HepG2 (cell line): Measurements from ENCODE around the gene RWDD2A. TPM values are rescaled to one million over a fixed set of nuclear protein-coding genes. Genes with fewer than 3 reads are reported as not detected.
A peak's percentile ranks its signal among the peaks of the same experiment; 100 is the strongest.

Experiments used
- ATAC-seq: fragments of 200-7000 bp; cut with Tn5 transposase; 3 replicates; pipeline ENCODE4 v1.9.1; 2020; ENCODE audit warnings: mild to moderate bottlenecking, moderate library complexity
- BruUV-seq: library from RNA; stranded (reverse); fragments of 400-500 nt; replicated peaks from 2 replicates; lab custom pipeline; 2021; lab: Mats Ljungman, UMichigan
- CTCF ChIA-PET: fragments of 300-600 bp; formaldehyde crosslinking; extraction: SDS; loops from one replicate; lab custom pipeline; 2021; ENCODE audit warnings: low total read pairs, inconsistent platforms, low intra/inter-chr PET ratio; lab: Yijun Ruan, JAX
- POLR2A ChIA-PET: fragments of 350-600 bp; sonication (Branson Sonifier 250); formaldehyde crosslinking; loops from one replicate; lab custom pipeline; 2020; ENCODE audit warnings: antibody characterized with exemption, inconsistent platforms; lab: Yijun Ruan, JAX
- DNase-seq: peaks from one replicate; pipeline ENCODE4 v3.0.0-alpha.2; 2015; ENCODE audit warnings: low spot score
- FAIRE-seq: peaks from 3 replicates; lab custom pipeline; 2011; peaks lifted over from hg19 to GRCh38; lab: Jason Lieb, UNC
- H2AFZ ChIP-seq: one replicate; pipeline ENCODE4 v1.6.1; 2011; ENCODE audit warnings: low read length, inconsistent platforms
- H3K27ac ChIP-seq: fragments of 300-600 bp; 3 replicates; pipeline ENCODE4 v1.8.0; 2011; ENCODE audit warnings: mixed run types, mild to moderate bottlenecking, mixed read lengths, low read length, inconsistent platforms; ENCODE audit not compliant: insufficient read depth; ENCODE audit errors: extremely low read length
- H3K27me3 ChIP-seq, 2 experiments: fragments of 200-600 bp in 1 of 2; 2 replicates in 1 of 2; 3 replicates in 1 of 2; pipeline versions ENCODE4 v1.6.0 to v1.8.0; 2011; ENCODE audit warnings: low read length in 2 of 2, mild to moderate bottlenecking in 2 of 2, moderate library complexity in 2 of 2, inconsistent platforms in 1 of 2; ENCODE audit not compliant: insufficient read depth in 2 of 2, control insufficient read depth in 1 of 2
- H3K36me3 ChIP-seq, 2 experiments: fragments of 200-600 bp in 1 of 2; replicated peaks in 1 of 2; 2 replicates in 1 of 2; 3 replicates in 1 of 2; pipeline versions ENCODE4 v1.5.1 to v1.8.0; 2011; ENCODE audit warnings: low read length in 2 of 2, inconsistent platforms in 1 of 2; ENCODE audit not compliant: insufficient read depth in 2 of 2, control insufficient read depth in 1 of 2
- H3K4me1 ChIP-seq: 2 replicates; pipeline ENCODE4 v1.5.1; 2012; ENCODE audit warnings: low read length, inconsistent platforms; ENCODE audit not compliant: insufficient read depth
- H3K4me2 ChIP-seq: 2 replicates; pipeline ENCODE4 v1.6.0; 2011; ENCODE audit warnings: low read depth, low read length, inconsistent platforms
- H3K4me3 ChIP-seq, 3 experiments: fragments of 200-600 bp in 1 of 3; sonication (generic), shearing (Covaris generic) in 1 of 3; replicated peaks in 1 of 3; 2 replicates each; pipeline ENCODE4 v1.5.1; 2011 to 2016; ENCODE audit warnings: low read length in 3 of 3, inconsistent platforms in 2 of 3, low read depth in 2 of 3, mild to moderate bottlenecking in 2 of 3, control low read depth in 1 of 3, mixed read lengths in 1 of 3; ENCODE audit not compliant: insufficient read depth in 1 of 3
- H3K79me2 ChIP-seq: one replicate; pipeline ENCODE4 v1.6.1; 2011; ENCODE audit warnings: low read length, inconsistent platforms; ENCODE audit not compliant: insufficient read depth
- H3K9ac ChIP-seq: 2 replicates; pipeline ENCODE4 v1.6.0; 2011; ENCODE audit warnings: mild to moderate bottlenecking, low read depth, low read length, inconsistent platforms; ENCODE audit not compliant: insufficient read depth
- H3K9me3 ChIP-seq: 2 replicates; pipeline ENCODE4 v1.5.1; 2012; ENCODE audit warnings: mild to moderate bottlenecking, low read length
- H4K20me1 ChIP-seq: 2 replicates; pipeline ENCODE4 v1.6.0; 2011; ENCODE audit warnings: inconsistent platforms, mild to moderate bottlenecking, low read length, moderate library complexity; ENCODE audit not compliant: insufficient read depth
- ESRRA ChIP-seq: sonication (generic); formaldehyde crosslinking; IDR thresholded peaks from 2 replicates; pipeline ENCODE4 v1.5.1; 2020; ENCODE audit warnings: mild to moderate bottlenecking, low read depth, missing genetic modification reagents
- FOXK2 ChIP-seq: fragments of 450-650 bp; IDR thresholded peaks from 2 replicates; pipeline ENCODE4 v1.6.1; 2016
- GATAD2A ChIP-seq: IDR thresholded peaks from 2 replicates; pipeline ENCODE4 v1.6.1; 2016
- GLI4 ChIP-seq: sonication (generic); formaldehyde crosslinking; IDR thresholded peaks from 2 replicates; pipeline ENCODE4 v1.5.1; 2020; ENCODE audit warnings: missing genetic modification reagents, mild to moderate bottlenecking, moderate library complexity, borderline replicate concordance
- KDM2A ChIP-seq: sonication (generic); formaldehyde crosslinking; IDR thresholded peaks from 2 replicates; pipeline ENCODE4 v1.4.0; 2020; ENCODE audit warnings: low read depth, missing genetic modification reagents, borderline replicate concordance
- SNAPC4 ChIP-seq: sonication (generic); formaldehyde crosslinking; IDR thresholded peaks from 2 replicates; pipeline ENCODE4 v1.4.0; 2020; ENCODE audit warnings: mild to moderate bottlenecking, missing genetic modification reagents
- SP5 ChIP-seq: IDR thresholded peaks from 2 replicates; pipeline ENCODE4 v1.6.1; 2016; ENCODE audit warnings: low read depth, borderline replicate concordance
- TBX2 ChIP-seq: sonication (generic); formaldehyde crosslinking; IDR thresholded peaks from 2 replicates; pipeline ENCODE4 v1.5.0; 2020; ENCODE audit warnings: missing genetic modification reagents, mild to moderate bottlenecking, borderline replicate concordance
- ZNF143 ChIP-seq: sonication (generic); formaldehyde crosslinking; IDR thresholded peaks from 2 replicates; pipeline ENCODE4 v1.4.0; 2020; ENCODE audit warnings: missing genetic modification reagents
- ZNF672 ChIP-seq: sonication (generic); formaldehyde crosslinking; IDR thresholded peaks from 2 replicates; pipeline ENCODE4 v1.8.1; 2022; ENCODE audit warnings: missing genetic modification reagents
- ZNF740 ChIP-seq: sonication (generic); formaldehyde crosslinking; IDR thresholded peaks from 2 replicates; pipeline ENCODE4 v1.4.0; 2020; ENCODE audit warnings: missing genetic modification reagents
- WGBS: methylation state at CpG from one replicate; pipeline ENCODE4 v1.1.6; 2017; ENCODE audit warnings: low lambda C conversion rate; 5-methylcytosine and 5-hydroxymethylcytosine counted together
- in situ Hi-C: cut with HindIII; loops from 2 replicates; pipeline ENCODE4 v1.10.0; 2017; ENCODE audit warnings: low pct_unique_long_range_greater_than_20kb; ENCODE audit not compliant: extremely low pct_ligation_motif_present
- intact Hi-C: fragments of 100-400 bp; cut with micrococcal nuclease; formaldehyde crosslinking; loops from one replicate; pipeline ENCODE4 v1.10.0; 2022; ENCODE audit not compliant: unreplicated experiment
- polyA plus RNA-seq, 8 experiments: library from polyadenylated mRNA; depleted of rRNA in 3 of 8; stranded (reverse) in 7 of 8; unstranded in 1 of 8; fragments of >200 nt; fragmentation: Illumina TruSeq in 4 of 8; extraction: Trizol in 4 of 8; gene quantifications; 2 replicates each; pipeline versions ENCODE4 v1.2.1 to v1.2.3, GENCODE V29; 2011 to 2016; ENCODE audit warnings: low read depth in 4 of 8, missing spikeins in 1 of 8, mixed read lengths in 1 of 8; ENCODE audit not compliant: insufficient read depth in 1 of 8
- total RNA-seq, 5 experiments: library from RNA; depleted of rRNA; stranded (reverse); fragments of >200 nt; fragmentation: Illumina TruSeq; extraction: Trizol; gene quantifications; 2 replicates each; pipeline ENCODE4 v1.2.3, GENCODE V29; 2016; ENCODE audit warnings: low read depth in 1 of 5
- TF ChIP-seq, protein P1 (sequence below): IDR thresholded peaks from 2 replicates; pipeline ENCODE4 v1.6.1; 2012; ENCODE audit warnings: inconsistent platforms
- TF ChIP-seq, protein P2 (sequence below): sonication (generic); formaldehyde crosslinking; IDR thresholded peaks from 2 replicates; pipeline ENCODE4 v1.5.1; 2020; ENCODE audit warnings: mild to moderate bottlenecking, moderate library complexity, missing genetic modification reagents
- TF ChIP-seq, protein P3 (sequence below): IDR thresholded peaks from 2 replicates; pipeline ENCODE4 v1.6.1; 2016; ENCODE audit warnings: low read depth, control low read depth

The RWDD2A gene
- total and polyA plus RNA-seq, 2 of the 13 experiments (the other 11 are each of a cell fraction or from before 2014, with no cell fraction given) = 5.3 to 8.1 TPM

GRCh38 chr6:83193747-83194566 lies 800 bp downstream of the RWDD2A start:
- peak; percentile 30 for DNase-seq
- Histone ChIP-seq H3K9me3 (no peaks in the 10 kb centered on the region), H3K27ac (peak overlapping the region; percentile 95), H3K9ac (peak overlapping the region; percentile 98), H4K20me1 (peaks cover 27% of the 10 kb centered on the region), H3K27me3 (no peaks in the 10 kb centered on the region; a peak in 1 of 5 replicates), H3K4me2 (peak overlapping the region; percentile 97), H2AFZ (no peak overlapping the region), H3K36me3 (peaks cover 4 to 29% of the 10 kb centered on the region in 2 experiments), H3K79me2 (peaks cover 48% of the 10 kb centered on the region), H3K4me3 (peak overlapping the region; percentile 90 to 98 (median 97)), H3K4me1 (peaks cover 44% of the 10 kb centered on the region)
- in situ Hi-C loops = loop anchor here (25.0 kb wide), 1 partner anchor 957 kb away; the partner anchor contains the start of gene IBTK
- ATAC-seq = peak; percentile 86
- no TSS peak for BruUV-seq
- POLR2A ChIA-PET = interaction anchor here (1.0 to 2.7 kb wide), 4 partner anchors 14 to 946 kb away, joined by 3 to 7 read pairs (median 6); partner anchors contain the start of genes DOP1A, IBTK and UBE3D
- CTCF ChIA-PET = no interaction called here
- intact Hi-C loops = loop anchor here (1.0 to 5.0 kb wide), 4 partner anchors 21 to 947 kb away; partner anchors contain the start of genes DOP1A and IBTK
- WGBS = 6% methylated on average over 21 of the region's 44 CpGs
- no peak for FAIRE-seq
- peak; percentile 21; the same call in 1 of the 2 replicates for TF ChIP-seq GATAD2A (CRISPR knock-in tag)
- peak; percentile 6; the same call in 1 of the 2 replicates for TF ChIP-seq TBX2 (CRISPR knock-in tag)
- no peak for TF ChIP-seq ESRRA (CRISPR knock-in tag)
- TF ChIP-seq ZNF740 (CRISPR knock-in tag) = peak; percentile 96
- peak; percentile 46; the same call in 1 of the 2 replicates for TF ChIP-seq SP5 (CRISPR knock-in tag)
- TF ChIP-seq, protein P1, sequence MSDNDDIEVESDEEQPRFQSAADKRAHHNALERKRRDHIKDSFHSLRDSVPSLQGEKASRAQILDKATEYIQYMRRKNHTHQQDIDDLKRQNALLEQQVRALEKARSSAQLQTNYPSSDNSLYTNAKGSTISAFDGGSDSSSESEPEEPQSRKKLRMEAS = 0 out of 2 replicates have a peak, but pooled peaks have one; percentile 18
- 0 out of 2 replicates have a peak, but pooled peaks have one; percentile 40 for TF ChIP-seq GLI4 (CRISPR knock-in tag)
- TF ChIP-seq FOXK2 = no peak
- TF ChIP-seq, protein P2, sequence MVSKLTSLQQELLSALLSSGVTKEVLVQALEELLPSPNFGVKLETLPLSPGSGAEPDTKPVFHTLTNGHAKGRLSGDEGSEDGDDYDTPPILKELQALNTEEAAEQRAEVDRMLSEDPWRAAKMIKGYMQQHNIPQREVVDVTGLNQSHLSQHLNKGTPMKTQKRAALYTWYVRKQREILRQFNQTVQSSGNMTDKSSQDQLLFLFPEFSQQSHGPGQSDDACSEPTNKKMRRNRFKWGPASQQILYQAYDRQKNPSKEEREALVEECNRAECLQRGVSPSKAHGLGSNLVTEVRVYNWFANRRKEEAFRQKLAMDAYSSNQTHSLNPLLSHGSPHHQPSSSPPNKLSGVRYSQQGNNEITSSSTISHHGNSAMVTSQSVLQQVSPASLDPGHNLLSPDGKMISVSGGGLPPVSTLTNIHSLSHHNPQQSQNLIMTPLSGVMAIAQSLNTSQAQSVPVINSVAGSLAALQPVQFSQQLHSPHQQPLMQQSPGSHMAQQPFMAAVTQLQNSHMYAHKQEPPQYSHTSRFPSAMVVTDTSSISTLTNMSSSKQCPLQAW (CRISPR knock-in tag) = 0 out of 2 replicates have a peak, but pooled peaks have one; percentile 27
- no peak for TF ChIP-seq SNAPC4 (CRISPR knock-in tag)
- TF ChIP-seq, protein P3, sequence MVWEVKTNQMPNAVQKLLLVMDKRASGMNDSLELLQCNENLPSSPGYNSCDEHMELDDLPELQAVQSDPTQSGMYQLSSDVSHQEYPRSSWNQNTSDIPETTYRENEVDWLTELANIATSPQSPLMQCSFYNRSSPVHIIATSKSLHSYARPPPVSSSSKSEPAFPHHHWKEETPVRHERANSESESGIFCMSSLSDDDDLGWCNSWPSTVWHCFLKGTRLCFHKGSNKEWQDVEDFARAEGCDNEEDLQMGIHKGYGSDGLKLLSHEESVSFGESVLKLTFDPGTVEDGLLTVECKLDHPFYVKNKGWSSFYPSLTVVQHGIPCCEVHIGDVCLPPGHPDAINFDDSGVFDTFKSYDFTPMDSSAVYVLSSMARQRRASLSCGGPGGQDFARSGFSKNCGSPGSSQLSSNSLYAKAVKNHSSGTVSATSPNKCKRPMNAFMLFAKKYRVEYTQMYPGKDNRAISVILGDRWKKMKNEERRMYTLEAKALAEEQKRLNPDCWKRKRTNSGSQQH (CRISPR knock-in tag) = peak; percentile 73; the same call in 1 of the 2 replicates
- TF ChIP-seq ZNF672 (CRISPR knock-in tag) = no peak
- TF ChIP-seq ZNF143 (CRISPR knock-in tag) = 0 out of 2 replicates have a peak, but pooled peaks have one; percentile 16
- TF ChIP-seq KDM2A (CRISPR knock-in tag) = peak; percentile 24; the same call in 1 of the 2 replicates
